ENCODE data around the gene HEMK1.

Gene HEMK1

GRCh38 chr3:50607271-50608091 is 38.2 kb downstream of the HEMK1 start:
- Histone ChIP-seq H3K4me2 (ENCODE audit: low read length) (no peak overlapping the region), H3K36me3 (ENCODE audit: control insufficient read depth, insufficient read depth, low read length) (no peaks in the 10 kb centered on the region), H3K27ac (no peak overlapping the region), H3K9ac (no peak overlapping the region), H3K27me3 (ENCODE audit: control insufficient read depth, insufficient read depth, low read length) (no peaks in the 10 kb centered on the region), H2AFZ (no peak overlapping the region), H3K4me3 (ENCODE audit: low read depth, low read length) (no peak overlapping the region), H3K9me3 (ENCODE audit: control insufficient read depth, low read length) (no peaks in the 10 kb centered on the region), H3K79me2 (peaks cover 18% of the 10 kb centered on the region), H3K4me1 (peaks cover 46% of the 10 kb centered on the region)
- TF ChIP-seq CTCF (IDR thresholded peaks at IDR 0.05) = no peak

GRCh38 chr3:50608278-50608677 is 39.0 kb downstream of the HEMK1 start:
- no peak overlapping the region for H3K9ac ChIP-seq
- H3K27ac ChIP-seq = no peak overlapping the region
- peaks cover 44% of the 10 kb centered on the region for H3K4me1 ChIP-seq
- H3K4me3 ChIP-seq (ENCODE audit: low read depth, low read length) = no peak overlapping the region
- no peaks in the 10 kb centered on the region for H3K36me3 ChIP-seq (ENCODE audit: control insufficient read depth, insufficient read depth, low read length)
- no peak for TF ChIP-seq CTCF (IDR thresholded peaks at IDR 0.05)
- no peaks in the 10 kb centered on the region for H3K9me3 ChIP-seq (ENCODE audit: control insufficient read depth, low read length)
- no peaks in the 10 kb centered on the region for H3K27me3 ChIP-seq (ENCODE audit: control insufficient read depth, insufficient read depth, low read length)
- no peak overlapping the region for H2AFZ ChIP-seq
- no peak overlapping the region for H3K4me2 ChIP-seq (ENCODE audit: low read length)
- H3K79me2 ChIP-seq = peaks cover 18% of the 10 kb centered on the region

- Histone ChIP-seq H3K9me3 (ENCODE audit: control insufficient read depth, low read length) (no peaks in the 10 kb centered on the region), H2AFZ (no peak overlapping the region), H3K27me3 (ENCODE audit: control insufficient read depth, insufficient read depth, low read length) (no peaks in the 10 kb centered on the region), H3K27ac (no peak overlapping the region), H3K36me3 (ENCODE audit: control insufficient read depth, insufficient read depth, low read length) (no peaks in the 10 kb centered on the region), H3K4me3 (ENCODE audit: low read depth, low read length) (no peak overlapping the region), H3K9ac (no peak overlapping the region), H3K79me2 (peaks cover 18% of the 10 kb centered on the region), H3K4me1 (peaks cover 35% of the 10 kb centered on the region), H3K4me2 (ENCODE audit: low read length) (peak overlapping the region; percentile 94)
- TF ChIP-seq CTCF (IDR thresholded peaks at IDR 0.05) = no peak
These were observed 39.9 kb downstream of the HEMK1 start for GRCh38 chr3:50609071-50609762.

- Histone ChIP-seq H3K27ac (no peak overlapping the region), H2AFZ (no peak overlapping the region), H3K9ac (no peak overlapping the region), H3K9me3 (ENCODE audit: control insufficient read depth, low read length) (no peaks in the 10 kb centered on the region), H3K36me3 (ENCODE audit: control insufficient read depth, insufficient read depth, low read length) (no peaks in the 10 kb centered on the region), H3K4me1 (peaks cover 34% of the 10 kb centered on the region), H3K4me2 (ENCODE audit: low read length) (peak overlapping the region; percentile 94), H3K4me3 (ENCODE audit: low read depth, low read length) (no peak overlapping the region), H3K27me3 (ENCODE audit: control insufficient read depth, insufficient read depth, low read length) (no peaks in the 10 kb centered on the region), H3K79me2 (peaks cover 18% of the 10 kb centered on the region)
- no peak for TF ChIP-seq CTCF (IDR thresholded peaks at IDR 0.05)
These were observed 40.4 kb downstream of the HEMK1 start for GRCh38 chr3:50609763-50610085.
